NCI-H146 (cell line): ENCODE results near the gene FOXJ3.

Experiments
- DNase-seq: peaks from one replicate; lab custom pipeline; 2025; lab: John Stamatoyannopoulos, UW

The FOXJ3 gene

DNA sequence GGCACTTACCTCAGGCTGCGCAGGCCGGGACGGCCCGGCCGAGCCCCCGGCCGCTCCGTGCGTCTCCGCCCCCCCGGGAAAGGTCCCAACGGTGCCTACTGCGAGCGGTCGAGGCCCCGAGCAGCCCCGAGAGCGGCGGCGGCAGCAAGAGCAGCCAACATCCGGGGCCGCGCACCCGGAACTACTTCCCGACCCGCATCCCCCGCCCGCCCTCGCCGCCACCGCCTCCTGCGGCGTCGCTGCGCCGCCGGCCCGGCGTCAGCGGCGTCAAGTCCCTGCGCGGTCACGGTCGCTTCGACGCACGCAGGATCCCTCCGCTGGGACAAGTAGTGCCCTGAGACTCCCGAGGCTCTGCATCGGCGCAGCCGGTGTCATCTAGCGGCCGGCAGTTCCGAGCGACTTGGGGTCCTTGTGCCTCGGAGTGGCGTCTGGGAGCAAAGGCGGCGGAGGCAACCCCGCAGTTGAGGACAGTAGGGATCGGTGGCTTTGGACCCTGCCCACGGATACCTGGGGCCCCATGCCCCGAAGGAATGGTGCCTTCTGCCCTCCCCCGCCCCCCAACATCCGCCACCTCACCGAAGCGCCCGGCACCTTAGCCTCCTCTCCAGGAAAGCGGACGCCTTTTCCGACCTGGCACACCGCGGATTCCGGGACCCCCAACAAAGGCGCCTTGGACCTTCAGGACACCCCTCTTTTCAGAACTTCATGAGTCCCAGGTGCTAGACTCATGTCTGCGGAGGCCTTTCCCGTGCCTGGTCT, at the start of gene FOXJ3:
Gene FOXJ3, minus strand, starts transcription at position 186 of the 759 bp plus-strand sequence. CDS start 24,142 bp downstream, outside the sequence.
- DNase-seq, result peak; percentile 85

DNA sequence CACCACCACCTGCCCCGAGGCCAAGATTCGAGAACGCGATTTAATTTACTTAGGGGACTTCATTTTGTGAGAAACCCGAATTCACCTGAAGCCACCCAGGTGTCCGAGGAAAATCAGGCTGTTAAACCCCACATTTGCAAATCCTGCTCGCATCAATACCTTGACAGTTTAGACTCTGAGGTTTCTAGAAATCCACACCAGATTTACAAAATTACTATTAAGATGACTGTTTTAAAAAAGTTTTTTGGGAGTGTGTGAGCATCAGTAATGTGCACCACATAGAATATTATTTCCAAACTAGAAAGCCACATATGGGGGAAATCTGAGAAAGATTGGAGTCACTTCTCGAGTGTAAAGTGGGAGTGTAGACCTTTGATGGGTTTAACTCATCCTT, 46.2 kb upstream of the FOXJ3 start:
- DNase-seq, result no peak

DNA sequence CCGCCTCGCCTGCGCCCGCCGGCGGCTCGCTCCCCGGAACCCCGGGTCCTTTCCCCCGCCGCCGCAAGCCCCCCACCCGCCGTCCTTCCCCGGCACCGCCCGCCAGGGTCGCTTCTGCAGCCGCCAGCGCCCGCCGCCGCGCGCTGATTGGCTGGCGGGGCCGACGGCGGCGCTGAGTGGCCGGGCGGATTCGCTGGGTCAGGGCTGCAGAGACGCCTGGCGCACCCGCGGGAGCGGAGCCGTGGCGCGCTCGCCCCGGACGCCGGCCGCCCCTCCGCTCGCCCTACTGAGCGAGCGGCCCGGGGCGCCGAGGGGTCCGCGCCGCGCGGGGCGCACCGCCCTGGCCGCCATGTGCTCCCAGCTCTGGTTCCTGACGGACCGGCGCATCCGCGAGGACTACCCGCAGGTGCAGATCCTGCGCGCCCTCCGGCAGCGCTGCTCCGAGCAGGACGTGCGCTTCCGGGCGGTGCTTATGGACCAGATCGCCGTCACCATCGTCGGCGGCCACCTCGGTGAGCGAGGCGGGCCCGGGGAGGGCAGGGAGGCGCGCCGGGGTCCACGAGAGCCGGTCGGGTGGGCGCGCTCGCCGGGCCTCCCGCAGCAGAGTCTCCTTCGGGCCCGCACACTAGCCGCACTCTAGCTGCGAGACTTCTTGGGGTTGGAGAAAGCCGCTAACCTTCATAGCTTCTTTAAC, 45.7 kb upstream of the FOXJ3 start, which contains the start of gene RIMKLA:
Gene RIMKLA, plus strand, starts transcription at position 207 of the 694 bp plus-strand sequence. Its CDS starts 143 bp downstream, at position 350.
- peak; percentile 74 for DNase-seq

DNA sequence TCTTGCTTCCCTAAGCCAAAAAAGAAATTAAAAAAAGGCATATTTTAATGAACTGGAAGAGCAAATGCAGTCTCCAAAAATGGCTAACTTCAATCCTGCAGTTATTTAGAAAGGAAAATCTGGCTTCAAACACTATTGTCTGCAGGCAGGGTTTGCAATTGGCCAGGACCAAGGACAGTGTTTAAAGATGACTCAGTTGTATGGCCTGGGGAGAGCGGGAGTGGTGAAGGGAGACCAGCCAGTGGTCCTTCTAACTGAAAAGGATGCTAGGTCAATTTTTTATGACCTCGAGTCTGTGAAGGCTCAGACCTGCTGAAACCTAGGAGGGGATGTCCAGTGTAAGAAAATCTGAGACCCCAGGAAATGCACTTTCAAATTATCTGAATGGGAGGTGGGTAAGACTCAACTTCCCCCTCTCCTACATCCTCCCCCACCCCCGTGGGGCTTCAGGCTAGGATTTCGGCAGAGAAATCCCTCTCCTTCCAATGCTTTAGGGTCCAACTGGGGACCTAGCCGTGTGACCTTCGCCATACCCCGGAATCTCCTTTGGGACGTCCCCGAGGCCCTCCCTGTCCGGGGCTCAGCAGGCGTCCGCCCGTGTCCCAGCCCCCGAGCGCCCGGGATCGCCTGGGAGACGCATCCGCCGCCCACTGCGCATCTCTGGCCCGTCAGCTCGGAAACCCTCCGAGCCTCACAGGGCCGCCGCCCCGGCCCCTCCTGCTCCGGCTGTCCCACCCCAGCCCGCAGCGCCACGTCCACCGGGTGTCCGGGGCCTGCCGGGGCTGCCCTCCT, 45.0 kb upstream of the FOXJ3 start:
- DNase-seq, result peak; percentile 68

DNA sequence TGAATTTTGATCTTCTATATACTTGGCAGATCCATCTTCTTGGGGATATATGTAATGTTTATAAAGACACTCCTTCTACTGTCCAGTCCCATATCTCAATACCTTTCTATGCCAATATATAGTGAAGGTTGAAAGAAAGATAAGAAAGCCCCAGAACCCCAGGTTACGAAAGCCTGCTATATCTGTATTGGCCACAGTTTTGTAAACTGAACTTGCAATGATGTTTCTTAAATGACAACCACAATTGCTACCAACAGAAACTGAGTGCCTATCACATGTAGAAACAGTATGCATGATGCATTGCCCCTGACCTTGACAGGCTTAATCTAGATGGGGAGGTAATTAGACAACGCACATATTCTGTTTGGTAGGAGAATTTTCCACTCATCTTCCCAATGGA, 37.8 kb upstream of the FOXJ3 start:
- no peak for DNase-seq

DNA sequence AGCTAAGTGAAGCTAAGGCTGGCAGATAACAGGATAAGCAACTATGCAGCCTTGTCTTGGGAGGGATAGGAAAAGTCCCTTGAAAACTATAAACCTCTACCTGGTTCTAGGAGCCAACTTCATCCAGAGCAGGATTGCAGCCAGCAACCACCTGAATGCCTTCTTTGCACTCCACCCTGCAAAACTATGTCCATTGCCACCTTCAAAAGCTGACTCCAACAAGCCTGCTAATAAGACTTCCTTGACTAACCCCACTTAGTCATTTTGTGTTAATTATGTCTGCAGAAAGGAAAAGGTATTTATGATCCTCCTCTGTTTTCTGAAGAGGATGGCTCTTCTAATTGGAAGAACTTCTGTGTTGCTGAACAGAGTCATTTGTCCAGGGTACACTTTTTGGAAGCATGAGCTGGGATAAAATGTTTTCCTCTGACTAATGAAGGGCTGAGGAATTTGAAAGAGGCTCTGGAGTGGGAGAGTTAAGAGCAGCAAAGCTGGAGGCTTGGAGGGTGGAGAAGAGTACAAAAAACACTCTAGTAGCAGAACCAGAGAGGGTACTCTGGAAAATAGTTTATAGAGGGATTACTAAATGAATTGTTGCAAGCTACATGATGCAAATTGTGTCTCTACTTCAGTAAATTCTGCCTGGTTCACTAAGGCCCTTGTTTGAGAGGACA, 36.0 kb upstream of the FOXJ3 start:
- DNase-seq, result no peak

DNA sequence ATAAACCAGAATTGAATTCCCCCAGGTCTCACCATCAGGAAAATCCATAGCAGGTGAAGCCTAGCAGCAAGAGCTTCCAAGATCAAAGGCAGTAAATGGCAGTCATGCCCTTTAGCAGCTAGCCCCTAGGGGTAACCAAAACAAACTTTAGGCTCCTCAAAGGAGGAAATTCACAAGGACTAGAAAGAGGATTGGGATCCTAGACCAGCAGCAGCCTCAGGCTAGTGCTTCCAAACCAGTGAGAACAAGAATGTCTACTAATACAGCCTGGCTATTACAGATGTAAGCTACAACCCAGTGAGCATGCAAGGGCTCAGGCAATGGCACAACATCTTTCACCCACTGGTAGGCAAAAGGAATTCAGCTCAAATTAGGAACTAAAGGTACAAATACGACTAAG, 34.4 kb upstream of the FOXJ3 start:
- DNase-seq, result no peak

DNA sequence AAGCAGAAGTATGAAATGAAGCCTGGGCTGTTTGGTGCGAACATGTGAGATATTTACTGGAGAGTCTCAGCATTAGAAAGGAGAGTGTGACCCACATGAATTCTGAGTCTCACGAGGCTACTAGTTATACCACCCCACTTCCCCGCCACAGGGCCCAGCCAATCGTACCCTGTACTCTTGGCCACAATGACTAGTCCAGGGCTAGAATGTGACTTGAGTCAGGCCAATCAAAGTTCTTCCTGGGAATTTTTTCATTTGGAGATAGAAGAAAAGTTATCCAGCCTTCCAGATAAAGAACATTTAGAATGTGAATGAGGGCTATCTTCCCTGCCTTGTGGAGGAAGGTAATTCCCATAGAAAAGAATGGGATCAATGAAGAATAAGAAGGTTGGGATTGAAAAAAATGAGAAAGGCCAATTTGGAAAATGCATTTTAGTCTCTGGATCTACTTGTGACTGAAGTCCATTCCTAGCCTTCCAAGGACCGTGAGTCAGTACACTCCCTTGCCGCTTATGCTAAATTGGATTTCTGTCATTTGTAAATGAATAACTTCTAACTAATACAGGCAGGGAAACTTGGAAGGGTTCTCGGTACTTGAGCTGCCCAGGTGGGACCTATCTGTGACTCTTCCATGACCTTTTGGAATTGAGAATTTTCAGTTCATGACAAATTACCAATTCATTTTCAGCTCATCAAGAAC, 33.2 kb upstream of the FOXJ3 start:
- no peak for DNase-seq

DNA sequence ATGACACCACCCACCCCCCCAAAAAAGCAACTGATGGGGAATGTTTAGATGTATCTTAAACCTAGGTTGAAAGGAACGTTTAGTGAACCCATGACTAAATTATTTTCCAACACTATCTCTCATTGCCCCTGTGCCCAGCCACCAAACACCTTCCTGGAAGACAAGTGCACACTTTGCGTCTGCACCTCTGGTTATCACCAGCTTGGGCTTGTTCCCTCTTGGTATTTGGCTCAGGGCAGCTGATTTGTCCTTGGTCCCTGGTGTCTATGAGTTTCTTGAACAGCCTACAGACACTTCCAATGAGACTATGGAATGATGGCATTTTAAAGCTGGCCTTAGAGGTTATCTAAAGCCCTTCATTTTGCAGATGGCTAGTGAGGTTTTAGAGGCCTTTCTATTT, 30.1 kb upstream of the FOXJ3 start:
- no peak for DNase-seq

DNA sequence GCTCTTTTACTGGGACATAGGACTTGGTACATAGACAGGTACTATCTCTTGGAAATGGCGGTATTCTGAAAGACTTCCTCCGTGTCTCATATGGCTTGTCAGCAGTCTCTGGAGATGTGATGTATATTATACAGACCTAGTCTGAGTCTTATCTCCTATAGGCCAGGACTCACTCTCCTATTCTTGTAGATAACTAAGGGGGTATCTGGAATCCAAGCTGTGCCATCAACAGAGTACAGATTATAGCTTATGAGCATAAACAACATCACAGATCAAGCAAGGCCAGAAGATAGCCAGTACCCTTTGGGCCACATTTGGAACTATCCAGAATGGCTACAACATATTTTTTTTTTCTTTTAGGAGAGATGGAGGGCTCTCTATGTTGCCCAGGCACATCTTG, 29.5 kb upstream of the FOXJ3 start:
- no peak for DNase-seq

DNA sequence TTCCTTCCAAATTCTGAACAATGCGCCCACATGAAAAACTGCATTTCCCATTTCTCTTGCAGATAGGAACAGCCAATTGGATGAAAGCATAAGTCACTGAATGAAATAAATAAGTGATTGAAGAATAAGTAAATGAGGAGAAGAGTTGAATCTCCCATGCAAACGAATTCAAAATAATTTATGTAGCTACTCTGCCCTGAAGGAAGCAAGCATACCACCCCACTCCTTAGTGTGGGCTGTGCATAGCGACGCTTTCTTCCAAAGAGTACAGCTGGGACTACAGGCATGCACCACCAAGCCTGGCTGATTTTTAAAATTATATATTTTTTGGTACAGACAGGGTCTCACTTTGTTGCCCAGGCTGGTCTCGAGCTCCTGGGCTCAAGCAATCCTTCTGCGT, 29.1 kb upstream of the FOXJ3 start:
- no peak for DNase-seq

DNA sequence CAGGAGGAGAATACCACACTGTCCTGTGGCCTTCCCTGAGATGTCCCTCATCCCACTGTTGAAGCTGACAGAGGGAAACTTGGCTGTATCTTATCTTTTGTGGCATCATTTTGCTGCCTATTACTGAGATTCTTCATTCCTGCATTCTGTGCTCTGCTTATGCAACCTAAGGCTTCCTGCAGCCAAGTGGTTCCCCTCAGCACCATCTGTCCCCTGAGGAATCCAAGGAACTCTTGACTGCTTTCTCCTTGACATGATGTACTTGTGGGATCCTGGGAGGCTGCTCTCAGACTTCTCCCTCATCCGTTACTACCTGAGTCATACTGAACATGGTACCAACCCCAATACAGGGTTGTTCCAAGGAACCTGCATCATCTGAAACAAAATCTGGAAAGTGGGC, 24.4 kb upstream of the FOXJ3 start:
- no peak for DNase-seq

DNA sequence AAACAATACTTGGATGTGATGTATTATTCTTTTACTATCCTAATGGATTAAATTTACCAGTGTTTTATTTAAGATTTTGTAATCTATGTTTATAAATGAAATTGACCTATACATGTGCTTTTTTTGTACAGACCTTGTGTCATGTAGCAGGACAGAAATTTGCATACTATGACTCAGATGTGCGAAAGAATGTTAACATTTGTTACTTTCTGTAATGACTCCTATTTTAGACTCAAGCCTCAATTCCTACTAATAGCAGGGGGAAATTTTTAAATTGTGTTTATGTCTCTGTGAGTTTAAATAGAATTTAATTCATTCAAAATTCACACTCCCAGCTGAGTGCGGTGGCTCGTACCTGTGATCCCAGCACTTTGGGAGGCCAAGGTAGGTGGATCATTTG, 23.8 kb upstream of the FOXJ3 start:
- no peak for DNase-seq

DNA sequence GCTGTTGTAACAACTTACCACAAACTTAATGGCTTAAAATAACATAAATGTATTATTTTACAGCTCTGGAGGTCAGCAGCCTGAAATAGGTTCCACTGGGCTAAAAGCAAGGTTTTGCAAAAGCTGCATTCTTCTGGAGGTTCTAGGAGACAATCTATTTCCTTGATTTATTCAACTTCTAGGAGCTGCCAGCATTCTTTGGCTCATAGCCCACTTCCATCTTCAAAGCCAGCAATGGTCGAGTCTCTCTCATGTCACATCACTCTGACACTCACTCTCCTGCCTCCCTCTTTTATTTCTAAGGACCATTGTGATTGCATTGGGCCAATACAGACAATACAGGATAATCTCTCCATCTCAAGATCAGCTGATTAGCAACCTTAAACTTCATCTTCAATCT, 15.1 kb upstream of the FOXJ3 start:
- no peak for DNase-seq

DNA sequence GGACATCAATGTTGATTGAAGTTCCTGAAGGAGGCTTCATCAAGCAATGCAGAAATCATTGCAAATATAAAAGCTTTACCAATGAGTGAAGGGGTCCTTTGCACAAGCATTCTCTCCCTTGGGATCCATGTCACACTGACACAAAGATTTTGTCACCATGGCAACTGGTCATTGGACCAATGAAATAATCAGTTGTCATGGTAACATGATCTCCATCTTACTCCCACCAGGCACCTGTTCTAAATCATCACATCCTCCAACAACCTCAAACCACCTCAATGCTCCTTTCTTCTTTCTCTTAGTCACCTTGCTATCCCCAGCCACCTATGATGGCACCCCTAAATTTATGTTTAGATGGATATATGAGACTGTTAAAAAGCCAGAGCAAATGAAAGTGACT, 13.5 kb upstream of the FOXJ3 start:
- DNase-seq, result peak; percentile 23

DNA sequence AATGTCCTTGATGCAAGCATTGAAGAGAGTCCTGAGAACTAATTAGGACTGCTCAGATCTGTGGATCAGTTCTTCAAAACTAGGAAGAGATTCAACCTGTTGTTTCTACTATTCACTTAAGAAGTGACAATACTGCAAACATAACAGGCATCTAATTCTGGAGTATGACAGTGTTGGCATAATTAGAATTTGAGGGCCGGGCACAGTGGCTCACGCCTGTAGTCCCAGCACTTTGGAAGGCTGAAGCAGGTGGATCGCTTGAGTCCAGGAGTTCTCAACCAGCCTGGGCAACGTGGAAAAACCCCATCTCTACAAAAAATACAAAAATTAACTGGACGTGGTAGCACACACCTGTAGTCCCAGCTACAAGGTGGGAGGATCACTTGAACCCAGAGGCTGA, 8.0 kb upstream of the FOXJ3 start:
- DNase-seq, result no peak

DNA sequence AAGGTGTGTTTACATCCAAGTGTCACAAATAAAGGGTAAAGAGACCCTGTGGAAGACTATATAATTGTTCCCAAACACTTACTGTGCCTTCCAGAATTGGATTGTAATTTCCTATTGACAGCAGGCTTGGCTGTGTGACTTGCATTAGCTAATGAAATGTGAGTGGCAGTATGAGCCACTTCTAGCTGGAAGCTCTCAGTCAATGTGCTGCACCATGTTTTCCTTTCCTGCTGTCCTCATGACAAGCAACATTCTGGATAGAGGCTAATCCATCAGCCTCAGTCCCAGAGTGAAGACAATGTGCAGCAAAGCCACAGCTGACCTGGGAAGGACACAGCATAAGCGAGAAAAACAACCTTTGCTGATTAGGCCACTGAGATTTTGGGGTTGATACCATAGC, 5.9 kb upstream of the FOXJ3 start:
- DNase-seq, result peak; percentile 66

DNA sequence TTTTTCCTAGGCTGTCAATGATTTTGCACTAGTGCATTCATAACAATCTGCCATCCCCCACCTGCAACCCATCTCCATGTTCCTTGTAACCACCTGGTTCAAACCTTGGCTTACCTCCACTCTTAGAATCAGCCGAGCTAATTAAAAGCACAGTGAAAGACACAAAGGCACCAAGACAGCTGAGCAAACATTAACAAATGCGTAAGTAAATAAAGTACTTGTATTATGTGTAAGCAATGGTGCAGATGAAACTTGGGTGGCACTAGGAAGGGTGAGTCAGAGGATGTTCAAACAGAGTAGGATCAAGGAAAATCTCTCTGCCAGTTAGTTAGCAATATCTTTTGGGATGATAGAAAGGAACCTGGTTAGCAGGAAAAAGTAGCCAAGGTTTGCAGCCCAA, 5.1 kb upstream of the FOXJ3 start:
- DNase-seq, result peak; percentile 98

DNA sequence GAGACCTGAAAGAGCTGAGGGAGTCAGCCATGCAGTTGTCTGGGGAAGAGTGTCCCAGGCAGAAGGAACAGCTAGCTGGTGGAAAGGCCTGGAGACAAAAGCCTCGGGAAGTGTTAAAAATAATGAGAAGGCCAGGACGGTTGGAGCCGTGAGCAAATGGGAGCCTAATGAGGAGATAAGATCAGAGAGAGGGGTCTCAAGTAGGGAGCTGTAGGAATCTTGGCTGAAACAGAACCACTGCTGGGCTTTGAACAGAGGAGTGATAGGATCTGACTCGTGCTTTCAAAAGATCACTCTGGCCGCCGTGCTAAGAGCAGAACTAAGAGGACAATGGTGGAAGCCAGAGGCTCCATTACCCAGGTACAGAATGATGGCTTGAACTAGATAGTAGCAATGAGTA, 1.9 kb upstream of the FOXJ3 start:
- DNase-seq, result peak; percentile 22

DNA sequence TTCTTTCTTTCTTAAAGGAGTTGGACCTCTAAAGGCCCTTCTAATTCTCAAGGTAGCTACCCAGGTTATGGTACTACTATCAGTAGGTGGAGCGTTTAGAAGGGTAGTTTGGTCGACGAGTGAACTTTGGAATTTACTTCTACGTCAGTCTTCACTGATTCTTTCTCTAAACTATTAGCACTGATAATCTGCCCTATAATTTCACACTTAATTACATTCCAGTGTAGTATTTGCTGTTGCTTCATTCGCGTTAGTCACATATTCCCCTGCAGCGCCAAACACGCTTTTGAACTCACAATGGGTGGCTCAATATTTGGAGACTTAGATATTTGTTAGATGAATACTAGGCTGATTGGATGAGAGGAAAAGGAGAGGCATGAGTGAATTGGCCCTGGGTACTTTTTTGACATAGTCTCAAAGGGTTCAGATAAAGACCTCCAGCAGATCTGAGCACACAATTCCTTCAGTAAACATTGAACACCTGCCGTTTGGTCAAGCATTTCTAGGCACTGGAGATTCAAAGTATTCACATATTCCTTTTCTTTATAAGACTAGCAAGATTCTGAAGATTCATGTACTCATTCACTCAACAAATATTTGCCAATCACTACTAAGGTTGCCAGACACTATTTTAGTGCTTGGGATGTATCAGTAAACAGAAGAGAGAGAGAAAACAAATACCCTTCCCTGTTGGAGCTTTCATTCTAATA, 929 bp upstream of the FOXJ3 start:
- DNase-seq, result peak; percentile 91
